HUES48 (cell line): ENCODE measurements around the gene ELMOD2.

Source experiments
- H3K27ac ChIP-seq: one replicate; pipeline ENCODE4 v1.7.0; 2013; ENCODE audit warnings: low read depth, low read length, inconsistent platforms
- H3K27me3 ChIP-seq: 2 replicates; pipeline ENCODE4 v1.6.1; 2013; ENCODE audit warnings: mild to moderate bottlenecking, low read length; ENCODE audit not compliant: control insufficient read depth, insufficient read depth
- H3K36me3 ChIP-seq: 2 replicates; pipeline ENCODE4 v1.6.1; 2013; ENCODE audit warnings: low read length; ENCODE audit not compliant: control insufficient read depth, insufficient read depth
- H3K4me1 ChIP-seq: 2 replicates; pipeline ENCODE4 v1.6.1; 2013; ENCODE audit warnings: mild to moderate bottlenecking, low read length; ENCODE audit not compliant: control insufficient read depth, insufficient read depth
- H3K4me3 ChIP-seq: 2 replicates; pipeline ENCODE4 v1.5.1; 2013; ENCODE audit warnings: mild to moderate bottlenecking, low read depth, low read length
- H3K9ac ChIP-seq: 2 replicates; pipeline ENCODE4 v1.6.1; 2013; ENCODE audit warnings: mild to moderate bottlenecking, low read depth, low read length, moderate library complexity
- H3K9me3 ChIP-seq: 2 replicates; pipeline ENCODE4 v1.6.1; 2013; ENCODE audit warnings: low read length; ENCODE audit not compliant: control insufficient read depth, insufficient read depth

ELMOD2 gene

GRCh38 chr4:140581078-140581477 lies 57.1 kb downstream of the ELMOD2 start:
- no peaks in the 10 kb centered on the region for H3K4me1 ChIP-seq
- no peaks in the 10 kb centered on the region for H3K9me3 ChIP-seq
- H3K27me3 ChIP-seq, result no peaks in the 10 kb centered on the region; the same call in 1 of the 2 replicates
- H3K27ac ChIP-seq, result no peak overlapping the region
- no peak overlapping the region for H3K9ac ChIP-seq
- H3K4me3 ChIP-seq, result no peak overlapping the region
- H3K36me3 ChIP-seq, result no peaks in the 10 kb centered on the region

GRCh38 chr4:140584439-140584838 lies 60.5 kb downstream of the ELMOD2 start:
- Histone ChIP-seq H3K27ac (no peak overlapping the region), H3K4me1 (no peaks in the 10 kb centered on the region), H3K4me3 (no peak overlapping the region), H3K27me3 (no peaks in the 10 kb centered on the region), H3K9ac (no peak overlapping the region), H3K9me3 (no peaks in the 10 kb centered on the region), H3K36me3 (no peaks in the 10 kb centered on the region)

GRCh38 chr4:140595065-140595464 lies 71.1 kb downstream of the ELMOD2 start:
- no peak overlapping the region for H3K4me3 ChIP-seq
- no peaks in the 10 kb centered on the region for H3K9me3 ChIP-seq
- H3K27ac ChIP-seq, result no peak overlapping the region
- no peaks in the 10 kb centered on the region for H3K36me3 ChIP-seq
- no peaks in the 10 kb centered on the region; the same call in 1 of the 2 replicates for H3K27me3 ChIP-seq
- H3K4me1 ChIP-seq, result peaks cover 2% of the 10 kb centered on the region; the same call in 1 of the 2 replicates
- no peak overlapping the region for H3K9ac ChIP-seq

- H3K9me3 ChIP-seq, result no peaks in the 10 kb centered on the region
- no peak overlapping the region for H3K4me3 ChIP-seq
- H3K4me1 ChIP-seq, result no peaks in the 10 kb centered on the region
Measured at GRCh38 chr4:140600408-140600807, 76.4 kb downstream of the ELMOD2 start.

GRCh38 chr4:140602714-140603113 lies 78.7 kb downstream of the ELMOD2 start:
- Histone ChIP-seq H3K27ac (no peak overlapping the region), H3K9me3 (no peaks in the 10 kb centered on the region), H3K9ac (no peak overlapping the region), H3K36me3 (no peaks in the 10 kb centered on the region), H3K4me1 (no peaks in the 10 kb centered on the region), H3K4me3 (no peak overlapping the region), H3K27me3 (no peaks in the 10 kb centered on the region)

More at GRCh38 chr4:140600408-140600807, 76.4 kb downstream of the ELMOD2 start:
- Histone ChIP-seq H3K27me3 (no peaks in the 10 kb centered on the region), H3K9ac (no peak overlapping the region), H3K36me3 (no peaks in the 10 kb centered on the region), H3K27ac (no peak overlapping the region)

- H3K9me3 ChIP-seq, result no peaks in the 10 kb centered on the region
- H3K4me1 ChIP-seq, result no peaks in the 10 kb centered on the region
Measured at GRCh38 chr4:140603286-140603685, 79.3 kb downstream of the ELMOD2 start.

More at GRCh38 chr4:140603286-140603685, 79.3 kb downstream of the ELMOD2 start:
- Histone ChIP-seq H3K36me3 (no peaks in the 10 kb centered on the region), H3K27ac (no peak overlapping the region), H3K27me3 (no peaks in the 10 kb centered on the region), H3K4me3 (no peak overlapping the region), H3K9ac (no peak overlapping the region)
